Measurements from ENCODE around the gene EFNA5.

Gene EFNA5

GRCh38 chr5:107393851-107394250 lies 276.9 kb downstream of the EFNA5 start:
- H3K36me3 ChIP-seq (replicated peaks) = no peaks in the 10 kb centered on the region
- peaks cover 65% of the 10 kb centered on the region for H3K4me1 ChIP-seq
- in situ Hi-C loops (cut with MboI; ENCODE audit: low sequenced_read_pairs) = no loop called here
- no peaks in the 10 kb centered on the region for H3K27me3 ChIP-seq (ENCODE audit: low read depth)
- DNase-seq (ENCODE audit: low spot score in 2 of 2) = no peak
- H3K4me3 ChIP-seq = no peak overlapping the region
- H3K9me3 ChIP-seq = no peaks in the 10 kb centered on the region

- Histone ChIP-seq H3K9me3 (no peaks in the 10 kb centered on the region), H3K4me1 (peaks cover 73% of the 10 kb centered on the region), H3K27me3 (ENCODE audit: low read depth) (no peaks in the 10 kb centered on the region), H3K36me3 (replicated peaks) (no peaks in the 10 kb centered on the region), H3K4me3 (no peak overlapping the region)
- in situ Hi-C loops (cut with MboI; ENCODE audit: low sequenced_read_pairs) = no loop called here
- DNase-seq (ENCODE audit: low spot score in 2 of 2) = no peak
Observed at GRCh38 chr5:107391787-107392186, 278.9 kb downstream of the EFNA5 start.

GRCh38 chr5:107389775-107390148 lies 281.0 kb downstream of the EFNA5 start:
- in situ Hi-C loops (cut with MboI; ENCODE audit: low sequenced_read_pairs) = no loop called here
- no peaks in the 10 kb centered on the region for H3K36me3 ChIP-seq (replicated peaks)
- no peaks in the 10 kb centered on the region for H3K27me3 ChIP-seq (ENCODE audit: low read depth)
- H3K9me3 ChIP-seq = no peaks in the 10 kb centered on the region
- no peak for DNase-seq (ENCODE audit: low spot score in 2 of 2)
- no peak overlapping the region for H3K4me3 ChIP-seq
- H3K4me1 ChIP-seq = peaks cover 64% of the 10 kb centered on the region

GRCh38 chr5:107389130-107389774 lies 281.5 kb downstream of the EFNA5 start:
- H3K9me3 ChIP-seq = no peaks in the 10 kb centered on the region
- H3K4me3 ChIP-seq = no peak overlapping the region
- peaks cover 59% of the 10 kb centered on the region for H3K4me1 ChIP-seq
- in situ Hi-C loops (cut with MboI; ENCODE audit: low sequenced_read_pairs) = no loop called here
- peak in 1 of 2 experiments; percentile 41 for DNase-seq (ENCODE audit: low spot score in 2 of 2)
- no peaks in the 10 kb centered on the region for H3K27me3 ChIP-seq (ENCODE audit: low read depth)
- no peaks in the 10 kb centered on the region for H3K36me3 ChIP-seq (replicated peaks)

- H3K4me3 ChIP-seq = no peak overlapping the region
- no peaks in the 10 kb centered on the region for H3K27me3 ChIP-seq (ENCODE audit: low read depth)
- no peaks in the 10 kb centered on the region for H3K36me3 ChIP-seq (replicated peaks)
- in situ Hi-C loops (cut with MboI; ENCODE audit: low sequenced_read_pairs) = no loop called here
- H3K4me1 ChIP-seq = peaks cover 49% of the 10 kb centered on the region
- peak; percentile 48 to 65 for DNase-seq (ENCODE audit: low spot score in 2 of 2)
- no peaks in the 10 kb centered on the region for H3K9me3 ChIP-seq
Observed at GRCh38 chr5:107388141-107388861, 282.4 kb downstream of the EFNA5 start.

- no peaks in the 10 kb centered on the region for H3K9me3 ChIP-seq
- no peak for DNase-seq (ENCODE audit: low spot score in 2 of 2)
- in situ Hi-C loops (cut with MboI; ENCODE audit: low sequenced_read_pairs) = no loop called here
- no peak overlapping the region for H3K4me3 ChIP-seq
- peaks cover 42% of the 10 kb centered on the region for H3K4me1 ChIP-seq
- no peaks in the 10 kb centered on the region for H3K27me3 ChIP-seq (ENCODE audit: low read depth)
- no peaks in the 10 kb centered on the region for H3K36me3 ChIP-seq (replicated peaks)
Observed at GRCh38 chr5:107387526-107388140, 283.1 kb downstream of the EFNA5 start.

- Histone ChIP-seq H3K36me3 (replicated peaks) (no peaks in the 10 kb centered on the region), H3K4me3 (no peak overlapping the region), H3K9me3 (no peaks in the 10 kb centered on the region), H3K4me1 (peaks cover 42% of the 10 kb centered on the region), H3K27me3 (ENCODE audit: low read depth) (no peaks in the 10 kb centered on the region)
- in situ Hi-C loops (cut with MboI; ENCODE audit: low sequenced_read_pairs) = no loop called here
- peak; percentile 69 to 76 for DNase-seq (ENCODE audit: low spot score in 2 of 2)
Observed at GRCh38 chr5:107385708-107386107, 285.0 kb downstream of the EFNA5 start.

- in situ Hi-C loops (cut with MboI; ENCODE audit: low sequenced_read_pairs) = no loop called here
- DNase-seq (ENCODE audit: low spot score in 2 of 2) = no peak
- Histone ChIP-seq H3K4me3 (no peak overlapping the region), H3K9me3 (no peaks in the 10 kb centered on the region), H3K4me1 (peaks cover 34% of the 10 kb centered on the region), H3K36me3 (replicated peaks) (no peaks in the 10 kb centered on the region), H3K27me3 (ENCODE audit: low read depth) (no peaks in the 10 kb centered on the region)
Observed at GRCh38 chr5:107384256-107384655, 286.5 kb downstream of the EFNA5 start.

GRCh38 chr5:107383414-107383813 lies 287.3 kb downstream of the EFNA5 start:
- peaks cover 3% of the 10 kb centered on the region; the same call in 1 of the 2 replicates for H3K36me3 ChIP-seq (replicated peaks)
- H3K4me3 ChIP-seq = no peak overlapping the region
- DNase-seq (ENCODE audit: low spot score in 2 of 2) = no peak
- no peaks in the 10 kb centered on the region for H3K9me3 ChIP-seq
- H3K4me1 ChIP-seq = peaks cover 25% of the 10 kb centered on the region
- in situ Hi-C loops (cut with MboI; ENCODE audit: low sequenced_read_pairs) = no loop called here
- no peaks in the 10 kb centered on the region for H3K27me3 ChIP-seq (ENCODE audit: low read depth)

GRCh38 chr5:107381189-107381856 lies 289.4 kb downstream of the EFNA5 start:
- no peaks in the 10 kb centered on the region for H3K27me3 ChIP-seq (ENCODE audit: low read depth)
- H3K9me3 ChIP-seq = no peaks in the 10 kb centered on the region
- in situ Hi-C loops (cut with MboI; ENCODE audit: low sequenced_read_pairs) = no loop called here
- peaks cover 5% of the 10 kb centered on the region; the same call in 1 of the 2 replicates for H3K36me3 ChIP-seq (replicated peaks)
- DNase-seq (ENCODE audit: low spot score in 2 of 2) = no peak
- peaks cover 6% of the 10 kb centered on the region for H3K4me1 ChIP-seq
- H3K4me3 ChIP-seq = no peak overlapping the region

GRCh38 chr5:107380654-107381053 lies 290.1 kb downstream of the EFNA5 start:
- H3K36me3 ChIP-seq (replicated peaks) = peaks cover 5% of the 10 kb centered on the region; the same call in 1 of the 2 replicates
- H3K4me3 ChIP-seq = no peak overlapping the region
- in situ Hi-C loops (cut with MboI; ENCODE audit: low sequenced_read_pairs) = no loop called here
- no peaks in the 10 kb centered on the region for H3K27me3 ChIP-seq (ENCODE audit: low read depth)
- peaks cover 3% of the 10 kb centered on the region; the same call in 1 of the 2 replicates for H3K4me1 ChIP-seq
- no peak for DNase-seq (ENCODE audit: low spot score in 2 of 2)
- no peaks in the 10 kb centered on the region for H3K9me3 ChIP-seq

GRCh38 chr5:107378218-107378899 lies 292.4 kb downstream of the EFNA5 start:
- Histone ChIP-seq H3K4me1 (no peaks in the 10 kb centered on the region), H3K9me3 (no peaks in the 10 kb centered on the region), H3K36me3 (replicated peaks) (peaks cover 5% of the 10 kb centered on the region; the same call in 1 of the 2 replicates), H3K27me3 (ENCODE audit: low read depth) (no peaks in the 10 kb centered on the region), H3K4me3 (no peak overlapping the region)
- in situ Hi-C loops (cut with MboI; ENCODE audit: low sequenced_read_pairs) = no loop called here
- no peak for DNase-seq (ENCODE audit: low spot score in 2 of 2)

GRCh38 chr5:107377277-107377609 lies 293.5 kb downstream of the EFNA5 start:
- Histone ChIP-seq H3K36me3 (replicated peaks) (peaks cover 5% of the 10 kb centered on the region; the same call in 1 of the 2 replicates), H3K27me3 (ENCODE audit: low read depth) (no peaks in the 10 kb centered on the region), H3K4me1 (no peaks in the 10 kb centered on the region), H3K4me3 (no peak overlapping the region), H3K9me3 (no peaks in the 10 kb centered on the region)
- no peak for DNase-seq (ENCODE audit: low spot score in 2 of 2)
- in situ Hi-C loops (cut with MboI; ENCODE audit: low sequenced_read_pairs) = no loop called here
